GF-D8 (cell line): ENCODE data around the gene FAM222A.

Experiments used
- DNase-seq: peaks from one replicate; lab custom pipeline; 2025; lab: John Stamatoyannopoulos, UW

FAM222A gene

GRCh38 chr12:109759595-109759994 is 46.0 kb downstream of the FAM222A start:
- DNase-seq: no peak

- no peak for DNase-seq
Measured at GRCh38 chr12:109760031-109760929, 46.7 kb downstream of the FAM222A start.

GRCh38 chr12:109760930-109761921 is 47.6 kb downstream of the FAM222A start:
- DNase-seq: no peak

DNA sequence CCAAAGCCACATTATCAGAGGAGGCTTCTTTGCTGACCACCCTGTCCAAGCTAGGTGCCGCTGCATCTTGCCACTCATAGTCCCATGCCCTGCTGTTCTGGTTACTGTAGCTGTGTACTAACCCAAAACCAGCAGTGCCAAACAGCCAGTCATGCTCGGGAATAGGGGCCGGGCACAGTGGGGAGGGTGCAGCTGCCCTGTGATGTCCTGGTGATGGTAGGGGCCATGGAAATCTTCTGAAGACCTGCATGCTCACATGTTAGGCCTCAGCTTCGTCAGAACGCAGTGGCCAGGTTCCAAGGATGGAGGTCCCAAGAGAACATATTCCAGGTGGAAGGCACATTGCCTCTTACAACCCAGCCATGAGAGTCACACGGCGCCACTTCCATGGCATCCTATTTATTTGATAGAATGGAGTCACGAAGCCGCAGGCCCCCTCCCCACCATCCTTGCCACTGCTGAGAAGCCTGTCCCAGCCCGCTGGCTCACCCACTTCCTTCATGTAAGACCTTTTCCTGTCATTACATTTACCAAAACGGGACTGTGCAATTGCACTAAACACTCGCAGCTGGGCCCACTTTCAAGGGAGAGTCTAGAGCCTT is 48.5 kb downstream of the FAM222A start:
- no peak for DNase-seq

- DNase-seq: no peak
Measured at GRCh38 chr12:109762673-109763191, 49.1 kb downstream of the FAM222A start.

DNA sequence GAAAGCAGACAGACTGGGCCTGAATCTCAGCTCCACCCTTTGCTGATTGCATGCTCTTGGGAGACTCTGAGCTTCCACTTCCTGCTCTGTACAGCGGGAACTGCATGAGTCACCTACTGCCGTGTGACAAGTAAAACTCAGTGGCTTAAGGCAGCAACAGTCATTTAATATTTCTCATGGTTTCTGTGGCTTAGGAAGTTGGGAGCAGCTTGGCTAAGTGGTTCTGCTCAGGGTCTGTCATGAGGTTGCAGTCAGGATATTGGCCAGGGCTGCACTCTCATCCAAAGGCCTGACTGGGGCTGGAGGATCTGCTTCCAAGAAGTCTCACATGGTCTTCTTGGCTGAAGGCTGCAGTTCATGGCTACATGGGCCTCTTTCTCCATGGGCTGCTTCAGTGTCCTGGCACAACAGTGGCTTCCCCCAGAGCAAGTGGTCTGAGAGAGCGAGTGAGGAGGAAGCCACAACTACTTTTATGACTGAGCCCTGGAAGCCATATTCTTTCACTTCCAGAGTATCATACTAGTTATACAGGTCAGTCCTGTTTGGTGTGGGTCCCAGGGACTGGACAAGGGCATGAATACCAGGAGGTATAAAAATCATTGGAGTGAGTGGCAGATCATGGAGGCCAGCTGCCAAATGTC is 49.7 kb downstream of the FAM222A start:
- DNase-seq: no peak

GRCh38 chr12:109764123-109764522 is 50.5 kb downstream of the FAM222A start:
- no peak for DNase-seq

DNA sequence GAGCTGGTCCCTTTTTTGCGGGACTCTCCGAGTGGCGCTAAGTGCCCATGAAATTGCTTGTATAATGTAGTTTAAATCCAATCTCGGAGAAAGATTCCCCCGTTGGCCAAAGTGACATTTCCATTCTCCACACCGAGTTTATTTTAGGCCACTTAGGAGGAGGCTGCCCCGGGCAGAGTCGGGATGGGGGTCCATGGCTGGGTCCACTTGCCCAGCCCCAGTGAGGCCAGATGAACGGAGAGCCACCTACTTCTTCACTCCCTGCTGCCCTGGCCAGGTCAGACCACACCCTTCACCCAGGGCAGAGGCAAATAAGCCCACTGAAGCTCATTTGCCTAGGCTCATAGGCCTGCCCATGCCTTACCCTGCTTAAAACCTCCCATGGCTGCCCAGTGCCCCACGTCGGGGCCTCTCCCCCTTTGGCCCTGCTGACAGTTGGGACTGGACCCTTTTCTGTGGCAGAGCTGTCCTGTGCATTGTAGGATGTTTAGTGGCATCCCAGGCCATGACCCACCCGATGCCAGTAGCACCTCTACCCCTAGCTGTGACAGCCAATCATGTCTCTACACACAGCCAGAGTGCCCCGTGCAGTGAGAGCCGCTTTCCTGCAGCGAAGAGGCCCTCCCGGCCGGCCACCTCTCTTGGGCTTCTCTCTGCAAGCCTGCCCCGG is 51.3 kb downstream of the FAM222A start:
- no peak for DNase-seq

GRCh38 chr12:109765446-109765810 is 51.8 kb downstream of the FAM222A start:
- DNase-seq: no peak

DNA sequence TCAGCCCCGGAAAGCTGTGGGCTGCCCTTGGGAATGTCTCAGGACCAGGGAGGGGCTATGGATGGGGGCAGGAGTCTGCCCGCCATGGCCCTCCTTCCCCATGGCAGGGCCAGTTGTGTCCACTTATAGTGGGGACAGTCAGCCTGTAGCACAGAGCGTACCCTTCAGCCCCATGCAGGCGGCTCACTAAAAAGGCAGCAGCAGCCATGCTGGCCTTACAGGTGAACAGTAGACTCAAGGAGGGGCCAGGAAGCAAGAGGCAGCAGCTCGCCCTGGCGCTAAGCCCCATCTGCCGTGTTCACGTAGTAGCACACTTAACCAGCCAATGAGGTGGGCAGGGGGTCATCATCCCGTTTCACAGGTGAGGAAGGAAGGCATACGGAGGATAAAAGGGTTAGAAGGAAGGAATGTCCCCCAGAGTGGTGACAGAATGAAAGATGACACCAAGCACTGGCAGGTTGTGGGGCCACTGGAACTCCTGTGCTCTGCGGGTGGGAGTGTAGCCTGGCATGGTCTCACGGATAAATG is 52.7 kb downstream of the FAM222A start:
- no peak for DNase-seq

- DNase-seq: no peak
Measured at GRCh38 chr12:109767456-109767855, 53.8 kb downstream of the FAM222A start.

- DNase-seq: no peak
Measured at GRCh38 chr12:109767991-109768900, 54.6 kb downstream of the FAM222A start.

- DNase-seq: no peak
Measured at GRCh38 chr12:109768901-109769670, 55.5 kb downstream of the FAM222A start.

GRCh38 chr12:109770104-109770860 is 56.7 kb downstream of the FAM222A start:
- no peak for DNase-seq

- no peak for DNase-seq
Measured at GRCh38 chr12:109770861-109771670, 57.4 kb downstream of the FAM222A start.

DNA sequence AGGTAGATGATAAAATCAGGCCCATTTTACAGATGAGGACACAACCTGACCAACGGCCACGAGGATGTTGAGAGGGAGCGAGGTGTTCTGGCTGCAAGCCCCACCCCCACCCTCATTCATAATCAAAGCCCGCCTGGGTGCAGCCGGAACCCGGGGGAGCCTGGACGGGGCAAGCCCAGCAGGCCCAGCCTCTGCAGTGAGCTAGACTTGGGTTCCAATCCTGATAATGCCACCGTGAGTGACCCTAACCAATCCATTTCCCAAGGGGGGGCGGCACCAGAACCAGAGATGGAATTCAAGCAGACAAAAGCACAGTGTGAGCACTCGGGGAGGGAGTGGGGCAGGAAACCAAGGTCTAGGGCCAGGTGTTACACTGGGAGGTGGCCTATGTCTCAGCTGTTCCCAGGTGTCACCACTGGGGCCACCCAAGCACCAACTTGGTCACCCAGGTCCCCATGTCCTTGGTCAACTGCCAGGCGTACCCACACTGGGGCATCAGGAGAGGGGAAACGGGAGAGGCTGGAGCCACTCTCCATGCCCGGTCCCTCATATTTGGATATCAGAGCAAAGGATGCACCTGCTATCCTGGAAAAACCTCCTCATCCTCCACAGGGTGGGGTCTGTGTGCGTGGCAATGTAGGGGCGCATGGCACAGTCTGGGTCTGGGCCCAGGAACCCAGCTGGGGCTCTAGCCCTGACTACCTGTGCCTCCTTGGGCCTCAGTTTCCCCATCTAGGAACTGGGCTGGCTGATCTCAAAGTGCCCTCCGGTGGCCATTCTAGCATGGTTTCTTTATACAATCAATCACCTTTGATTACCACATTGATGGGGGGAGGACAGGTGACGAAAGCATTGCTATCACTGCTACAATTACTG is 58.4 kb downstream of the FAM222A start:
- DNase-seq: no peak
